Esophagus squamous epithelium (tissue), 5 donors: ENCODE measurements around the gene SMIM22. TPM values are rescaled to one million over a fixed set of nuclear protein-coding genes. Genes with fewer than 3 reads are reported as not detected.

Experiments used
- DNase-seq: peaks from one replicate; lab custom pipeline; 2025; lab: John Stamatoyannopoulos, UW
- H3K27ac ChIP-seq, 4 donors: fragments of 200-600 bp; sonication (generic); one replicate each; pipeline ENCODE4 v1.5.1; 2016 to 2019; ENCODE audit warnings: mild to moderate bottlenecking in 1 of 4
- H3K27me3 ChIP-seq, 4 donors: fragments of 200-600 bp; sonication (generic); 1 replicate in 3 of 4; 2 replicates in 1 of 4; pipeline versions ENCODE4 v1.5.1 to v1.6.0; 2017 to 2021; ENCODE audit warnings: antibody characterized with exemption in 1 of 4
- H3K36me3 ChIP-seq, 3 donors: fragments of 200-600 bp; sonication (generic); one replicate each; pipeline ENCODE4 v1.5.1; 2016 to 2019
- H3K4me1 ChIP-seq, 3 donors: fragments of 200-600 bp; sonication (generic); one replicate each; pipeline ENCODE4 v1.5.1; 2017 to 2019
- H3K4me3 ChIP-seq, 4 donors: fragments of 200-600 bp; sonication (generic); 1 replicate in 3 of 4; 2 replicates in 1 of 4; pipeline ENCODE4 v1.5.1; 2016 to 2019; ENCODE audit warnings: mild to moderate bottlenecking in 2 of 4, moderate library complexity in 1 of 4
- H3K9me3 ChIP-seq, 3 donors: fragments of 200-600 bp; sonication (generic); one replicate each; pipeline ENCODE4 v1.5.1; 2016 to 2019
- POLR2A ChIP-seq, 4 donors: fragments of 450-650 bp; IDR thresholded peaks; one replicate each; pipeline ENCODE4 v1.6.1; 2017; ENCODE audit warnings: antibody characterized with exemption in 4 of 4, mild to moderate bottlenecking in 4 of 4, moderate library complexity in 3 of 4
- WGBS, 2 donors: methylation state at CpG; one replicate each; pipeline ENCODE4 v1.1.5; 2018; 5-methylcytosine and 5-hydroxymethylcytosine counted together
- intact Hi-C: fragments of 100-400 bp; cut with DNase I; formaldehyde crosslinking; loops from one replicate; pipeline ENCODE4 v1.15.0; 2022
- total RNA-seq, 4 donors: library from RNA; depleted of rRNA; stranded (reverse); fragments of >200 nt; gene quantifications; one replicate each; pipeline ENCODE4 v1.1.0, GENCODE V29; 2016
- TF ChIP-seq, protein P1 (sequence below), 6 experiments: fragments of 450-650 bp in 4 of 6; fragments of 200-600 bp in 2 of 6; sonication (generic) in 2 of 6; IDR thresholded peaks; one replicate each; pipeline ENCODE4 v1.5.1; 2016 to 2019; ENCODE audit warnings: antibody characterized with exemption in 6 of 6, mild to moderate bottlenecking in 4 of 6, moderate library complexity in 4 of 6
- donor health status: DM: yes; HTN: yes; CAD: no.

SMIM22 gene
- total RNA-seq, 4 donors from 2014 or later = 4.8 to 10.2 (median 5.2) TPM; not detected in 1

DNA sequence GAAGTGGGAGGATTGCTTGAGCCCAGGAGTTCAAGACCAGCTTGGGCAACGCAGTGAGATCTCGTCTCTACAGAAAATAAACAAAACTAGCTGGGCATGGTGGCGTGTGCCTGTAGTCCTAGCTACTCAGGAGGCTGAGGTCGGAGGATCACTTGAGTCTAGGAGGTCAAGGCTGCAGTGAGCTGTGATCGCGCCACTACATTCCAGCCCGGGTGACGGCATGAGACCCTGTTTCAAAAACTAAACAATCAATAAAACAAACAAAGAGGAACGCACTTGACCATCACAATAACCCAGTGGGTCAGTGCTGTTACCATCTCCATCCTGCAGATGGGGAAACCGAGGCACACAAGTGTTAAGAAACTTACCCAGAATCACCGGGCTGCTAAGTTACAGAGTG lies 41.9 kb upstream of the SMIM22 start:
- 92% methylated on average over 10 to 11 of the region's 11 CpGs for WGBS, 2 donors
- H3K4me3 ChIP-seq = no peak overlapping the region
- H3K27me3 ChIP-seq = no peaks in the 10 kb centered on the region
- H3K36me3 ChIP-seq = peaks cover 17 to 100% (median 46%) of the 10 kb centered on the region in 3 donors
- H3K9me3 ChIP-seq = peaks cover 0 to 6% (median 0%) of the 10 kb centered on the region in 3 donors
- no peak for DNase-seq
- no peak overlapping the region for H3K27ac ChIP-seq
- TF ChIP-seq, protein P1, sequence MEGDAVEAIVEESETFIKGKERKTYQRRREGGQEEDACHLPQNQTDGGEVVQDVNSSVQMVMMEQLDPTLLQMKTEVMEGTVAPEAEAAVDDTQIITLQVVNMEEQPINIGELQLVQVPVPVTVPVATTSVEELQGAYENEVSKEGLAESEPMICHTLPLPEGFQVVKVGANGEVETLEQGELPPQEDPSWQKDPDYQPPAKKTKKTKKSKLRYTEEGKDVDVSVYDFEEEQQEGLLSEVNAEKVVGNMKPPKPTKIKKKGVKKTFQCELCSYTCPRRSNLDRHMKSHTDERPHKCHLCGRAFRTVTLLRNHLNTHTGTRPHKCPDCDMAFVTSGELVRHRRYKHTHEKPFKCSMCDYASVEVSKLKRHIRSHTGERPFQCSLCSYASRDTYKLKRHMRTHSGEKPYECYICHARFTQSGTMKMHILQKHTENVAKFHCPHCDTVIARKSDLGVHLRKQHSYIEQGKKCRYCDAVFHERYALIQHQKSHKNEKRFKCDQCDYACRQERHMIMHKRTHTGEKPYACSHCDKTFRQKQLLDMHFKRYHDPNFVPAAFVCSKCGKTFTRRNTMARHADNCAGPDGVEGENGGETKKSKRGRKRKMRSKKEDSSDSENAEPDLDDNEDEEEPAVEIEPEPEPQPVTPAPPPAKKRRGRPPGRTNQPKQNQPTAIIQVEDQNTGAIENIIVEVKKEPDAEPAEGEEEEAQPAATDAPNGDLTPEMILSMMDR (IDR thresholded peaks at IDR 0.05) = no peak
- TF ChIP-seq POLR2A (IDR thresholded peaks at IDR 0.05) = no peak
- no peaks in the 10 kb centered on the region for H3K4me1 ChIP-seq
- intact Hi-C loops = no loop called here

- Histone ChIP-seq H3K36me3 (peaks cover 21 to 100% (median 49%) of the 10 kb centered on the region in 3 donors), H3K27ac (no peak overlapping the region), H3K9me3 (peaks cover 0 to 6% (median 0%) of the 10 kb centered on the region in 3 donors), H3K4me3 (no peak overlapping the region), H3K4me1 (no peaks in the 10 kb centered on the region), H3K27me3 (no peaks in the 10 kb centered on the region)
- WGBS, 2 donors = 94 to 98% methylated on average over 4 of the region's 4 CpGs
- DNase-seq = no peak
- intact Hi-C loops = no loop called here
- TF ChIP-seq, protein P1 (IDR thresholded peaks at IDR 0.05) = no peak
- TF ChIP-seq POLR2A (IDR thresholded peaks at IDR 0.05) = no peak
Measured at GRCh38 chr16:4754865-4755264, 40.3 kb upstream of the SMIM22 start.

- Histone ChIP-seq H3K36me3 (peaks cover 29 to 100% (median 55%) of the 10 kb centered on the region in 3 donors), H3K27me3 (no peaks in the 10 kb centered on the region), H3K4me1 (no peaks in the 10 kb centered on the region), H3K4me3 (no peak overlapping the region), H3K9me3 (peaks cover 0 to 6% (median 0%) of the 10 kb centered on the region in 3 donors), H3K27ac (no peak overlapping the region)
- TF ChIP-seq, protein P1 (IDR thresholded peaks at IDR 0.05) = no peak
- TF ChIP-seq POLR2A (IDR thresholded peaks at IDR 0.05) = no peak
- WGBS, 2 donors = 93 to 94% methylated on average over 6 of the region's 6 CpGs
- no peak for DNase-seq
- intact Hi-C loops = no loop called here
Measured at GRCh38 chr16:4755687-4756086, 39.5 kb upstream of the SMIM22 start.

DNA sequence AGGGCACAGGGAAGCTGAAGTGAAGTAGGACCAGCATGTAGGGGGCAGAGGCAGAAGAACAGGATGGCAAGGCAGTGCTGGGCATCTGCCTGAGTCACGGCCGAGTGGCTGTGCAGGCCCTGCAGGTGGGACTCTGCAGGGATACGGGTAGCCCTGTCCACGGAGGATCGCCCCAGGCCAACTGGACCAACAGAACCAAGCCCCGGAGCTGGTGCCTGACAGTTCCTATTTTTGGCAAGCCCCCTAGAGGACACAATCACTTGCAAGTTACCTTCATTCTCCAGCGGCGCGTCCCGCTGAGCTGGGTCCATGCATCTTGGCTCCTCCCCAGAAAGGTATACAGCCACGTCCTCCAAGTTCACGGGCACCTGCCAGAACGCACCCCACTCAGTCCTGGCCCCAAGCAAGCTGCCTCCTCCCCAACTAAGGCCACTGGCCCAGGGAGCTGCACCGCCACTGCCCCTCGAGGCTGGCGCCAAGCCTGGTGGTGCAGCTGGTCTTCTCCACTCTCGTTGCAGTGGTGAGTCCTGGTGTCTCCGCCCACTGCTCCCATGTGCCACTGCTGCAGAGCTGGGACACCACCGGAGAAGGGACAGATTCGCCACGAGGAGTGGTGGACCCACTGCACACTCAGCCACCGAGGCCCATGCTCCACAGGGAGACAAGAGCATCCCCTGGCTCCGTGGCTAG lies 34.8 kb upstream of the SMIM22 start:
- no peaks in the 10 kb centered on the region for H3K27me3 ChIP-seq
- peaks cover under 1 to 29% (median 2%) of the 10 kb centered on the region in 3 donors for H3K4me1 ChIP-seq
- H3K27ac ChIP-seq = no peak overlapping the region
- H3K9me3 ChIP-seq = no peaks in the 10 kb centered on the region
- 80 to 86% methylated on average over 1 to 4 of the region's 23 CpGs for WGBS, 2 donors
- intact Hi-C loops = no loop called here
- DNase-seq = no peak
- TF ChIP-seq, protein P1 (IDR thresholded peaks at IDR 0.05) = no peak
- TF ChIP-seq POLR2A (IDR thresholded peaks at IDR 0.05) = no peak
- H3K4me3 ChIP-seq = no peak overlapping the region
- peaks cover 31 to 99% (median 34%) of the 10 kb centered on the region in 3 donors for H3K36me3 ChIP-seq

DNA sequence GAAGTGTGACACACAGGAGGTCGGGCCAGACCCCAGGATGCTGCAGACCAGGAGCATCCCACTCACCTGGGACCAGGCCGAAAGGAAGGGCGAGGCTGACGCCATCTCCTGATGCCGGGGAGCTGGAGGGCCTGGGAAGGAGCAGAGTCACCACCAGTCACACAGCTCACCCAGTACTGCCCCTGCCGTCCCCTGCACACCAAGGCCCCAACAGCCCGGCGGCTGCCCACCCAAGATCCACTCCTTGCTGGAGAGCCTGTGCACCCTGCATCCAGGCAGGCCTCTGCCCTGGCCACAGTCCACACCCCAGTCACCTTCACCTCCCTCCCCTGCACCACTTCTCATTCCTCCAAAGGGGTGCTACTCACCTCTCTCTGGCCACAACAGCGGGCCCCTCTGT lies 33.0 kb upstream of the SMIM22 start:
- peaks cover 12 to 43% (median 13%) of the 10 kb centered on the region in 3 donors for H3K4me1 ChIP-seq
- no peaks in the 10 kb centered on the region for H3K9me3 ChIP-seq
- H3K4me3 ChIP-seq = no peak overlapping the region
- no peak overlapping the region for H3K27ac ChIP-seq
- TF ChIP-seq, protein P1 (IDR thresholded peaks at IDR 0.05) = no peak
- TF ChIP-seq POLR2A (IDR thresholded peaks at IDR 0.05) = no peak
- DNase-seq = no peak
- 40 to 98% methylated on average over 1 to 6 of the region's 9 CpGs for WGBS, 2 donors
- intact Hi-C loops = no loop called here
- H3K27me3 ChIP-seq = no peaks in the 10 kb centered on the region
- peaks cover 31 to 84% (median 34%) of the 10 kb centered on the region in 3 donors for H3K36me3 ChIP-seq
